H9 (cell line): ENCODE data around the gene MLNR. TPM values are rescaled to one million over a fixed set of nuclear protein-coding genes. Genes with fewer than 3 reads are reported as not detected.

Experiments used
- DNase-seq: peaks from one replicate; pipeline ENCODE4 v3.0.0-alpha.2; 2017
- H2AFZ ChIP-seq: one replicate; pipeline ENCODE4 v1.6.1; 2013; ENCODE audit warnings: mild to moderate bottlenecking, low read length, control low read depth, moderate library complexity
- H2AK5ac ChIP-seq: 2 replicates; pipeline ENCODE4 v1.6.1; 2013; ENCODE audit warnings: low read length, control low read depth, mixed read lengths; ENCODE audit not compliant: insufficient read length
- H2BK120ac ChIP-seq: one replicate; pipeline ENCODE4 v1.6.1; 2013; ENCODE audit warnings: low read depth, mild to moderate bottlenecking, low read length, control low read depth, inconsistent platforms; ENCODE audit not compliant: poor library complexity, severe bottlenecking
- H2BK12ac ChIP-seq: 2 replicates; pipeline ENCODE4 v1.6.1; 2013; ENCODE audit warnings: low read length, control low read depth, mixed read lengths, low read depth; ENCODE audit not compliant: insufficient read length
- H2BK15ac ChIP-seq: 2 replicates; pipeline ENCODE4 v1.6.1; 2013; ENCODE audit warnings: low read depth, low read length, control low read depth
- H2BK20ac ChIP-seq: one replicate; pipeline ENCODE4 v1.6.1; 2013; ENCODE audit warnings: low read depth, mild to moderate bottlenecking, low read length, control low read depth, inconsistent platforms; ENCODE audit not compliant: poor library complexity, severe bottlenecking
- H2BK5ac ChIP-seq: 2 replicates; pipeline ENCODE4 v1.6.1; 2013; ENCODE audit warnings: low read length, control low read depth, mixed read lengths; ENCODE audit not compliant: insufficient read length
- H3K14ac ChIP-seq: 2 replicates; pipeline ENCODE4 v1.6.1; 2013; ENCODE audit warnings: low read length, control low read depth; ENCODE audit not compliant: insufficient read depth
- H3K18ac ChIP-seq: 2 replicates; pipeline ENCODE4 v1.6.1; 2013; ENCODE audit warnings: low read depth, mild to moderate bottlenecking, mixed read lengths, low read length, control low read depth; ENCODE audit not compliant: insufficient read length
- H3K23ac ChIP-seq: 2 replicates; pipeline ENCODE4 v1.6.1; 2013; ENCODE audit warnings: low read length, control low read depth, mixed read lengths, low read depth; ENCODE audit not compliant: insufficient read length
- H3K23me2 ChIP-seq: 2 replicates; pipeline ENCODE4 v1.6.1; 2013; ENCODE audit warnings: low read depth, mild to moderate bottlenecking, mixed read lengths, low read length, control low read depth; ENCODE audit not compliant: insufficient read length, poor library complexity, severe bottlenecking
- H3K27ac ChIP-seq: 2 replicates; pipeline ENCODE4 v1.5.1; 2013; ENCODE audit warnings: low read length, control low read depth, mixed read lengths, low read depth; ENCODE audit not compliant: insufficient read length
- H3K27me3 ChIP-seq: 2 replicates; pipeline ENCODE4 v1.6.1; 2013; ENCODE audit warnings: low read length, control low read depth, inconsistent platforms; ENCODE audit not compliant: insufficient read depth
- H3K4ac ChIP-seq: 2 replicates; pipeline ENCODE4 v1.6.1; 2013; ENCODE audit warnings: low read depth, mild to moderate bottlenecking, control low read depth, inconsistent platforms, low read length, moderate library complexity
- H3K4me1 ChIP-seq: 2 replicates; pipeline ENCODE4 v1.6.1; 2013; ENCODE audit warnings: low read length, control low read depth, inconsistent platforms; ENCODE audit not compliant: insufficient read depth
- H3K4me2 ChIP-seq: 2 replicates; pipeline ENCODE4 v1.6.1; 2013; ENCODE audit warnings: low read length, control low read depth, mixed read lengths; ENCODE audit not compliant: insufficient read length, insufficient read depth
- H3K56ac ChIP-seq: 2 replicates; pipeline ENCODE4 v1.6.1; 2013; ENCODE audit warnings: low read depth, mild to moderate bottlenecking, mixed read lengths, low read length, control low read depth; ENCODE audit not compliant: insufficient read length
- H3K79me1 ChIP-seq: 2 replicates; pipeline ENCODE4 v1.6.1; 2013; ENCODE audit warnings: low read depth, mild to moderate bottlenecking, moderate library complexity, low read length, control low read depth, inconsistent platforms; ENCODE audit not compliant: insufficient read depth, poor library complexity, severe bottlenecking
- H3K79me2 ChIP-seq: 2 replicates; pipeline ENCODE4 v1.6.1; 2013; ENCODE audit warnings: low read length, control low read depth, inconsistent platforms; ENCODE audit not compliant: insufficient read depth
- H3K9ac ChIP-seq: 2 replicates; pipeline ENCODE4 v1.6.1; 2013; ENCODE audit warnings: low read length, control low read depth, mixed read lengths; ENCODE audit not compliant: insufficient read length; ENCODE audit errors: extremely low read depth
- H3K9me3 ChIP-seq: one replicate; pipeline ENCODE4 v1.6.1; 2013; ENCODE audit warnings: low read depth, low read length, inconsistent platforms; ENCODE audit not compliant: control insufficient read depth
- H3T11ph ChIP-seq: one replicate; pipeline ENCODE4 v1.6.1; 2013; ENCODE audit warnings: mild to moderate bottlenecking, low read length, control low read depth, inconsistent platforms
- H4K20me1 ChIP-seq: one replicate; pipeline ENCODE4 v1.6.1; 2013; ENCODE audit not compliant: control insufficient read depth, insufficient read length, insufficient read depth
- H4K5ac ChIP-seq: 2 replicates; pipeline ENCODE4 v1.6.1; 2013; ENCODE audit warnings: low read depth, mild to moderate bottlenecking, mixed read lengths, low read length, control low read depth; ENCODE audit not compliant: insufficient read length
- H4K8ac ChIP-seq: replicated peaks from 2 replicates; pipeline ENCODE4 v1.6.1; 2013; ENCODE audit warnings: low read length, control low read depth, mixed read lengths, low read depth; ENCODE audit not compliant: insufficient read length
- H4K91ac ChIP-seq: 2 replicates; pipeline ENCODE4 v1.6.1; 2013; ENCODE audit warnings: low read depth, mild to moderate bottlenecking, moderate library complexity, mixed read lengths, low read length, control low read depth; ENCODE audit not compliant: insufficient read length
- H3K27ac Mint-ChIP-seq, 3 experiments: 2 replicates in 2 of 3; 3 replicates in 1 of 3; pipeline ENCODE4 v1.8.0; 2020 to 2021; ENCODE audit warnings: mixed read lengths in 3 of 3, mild to moderate bottlenecking in 1 of 3, moderate library complexity in 1 of 3
- H3K27me3 Mint-ChIP-seq: 2 replicates; pipeline ENCODE4 v1.8.0; 2021; ENCODE audit warnings: low read depth, mild to moderate bottlenecking, moderate library complexity, mixed read lengths
- H3K36me3 Mint-ChIP-seq, 3 experiments: 2 replicates in 2 of 3; 3 replicates in 1 of 3; pipeline ENCODE4 v1.8.0; 2020 to 2021; ENCODE audit warnings: low read depth in 3 of 3, mixed read lengths in 3 of 3; ENCODE audit not compliant: insufficient read depth in 1 of 3
- H3K4me1 Mint-ChIP-seq, 2 experiments: 2 replicates each; pipeline ENCODE4 v1.8.0; 2020; ENCODE audit warnings: mixed read lengths in 2 of 2
- H3K4me3 Mint-ChIP-seq, 2 experiments: 2 replicates in 1 of 2; 3 replicates in 1 of 2; pipeline ENCODE4 v1.8.0; 2020 to 2021; ENCODE audit warnings: mild to moderate bottlenecking in 2 of 2, mixed read lengths in 2 of 2, moderate library complexity in 1 of 2
- H3K9me3 Mint-ChIP-seq, 2 experiments: 2 replicates in 1 of 2; 3 replicates in 1 of 2; pipeline ENCODE4 v1.8.0; 2020; ENCODE audit warnings: mild to moderate bottlenecking in 2 of 2, mixed read lengths in 2 of 2, moderate library complexity in 1 of 2
- CTCF ChIP-seq: fragments of 200-600 bp; sonication (generic); conservative IDR thresholded peaks from 3 replicates; pipeline ENCODE4 v1.8.0; 2021; ENCODE audit warnings: antibody characterized with exemption, mild to moderate bottlenecking
- WGBS: extraction: QIAGEN DNeasy Blood & Tissue Kit; methylation state at CpG from one replicate; pipeline ENCODE4 v1.1.7; 2013; ENCODE audit warnings: missing lambda C conversion rate, low lambda C conversion rate, mixed read lengths; ENCODE audit not compliant: insufficient read length; ENCODE audit errors: extremely low coverage; 5-methylcytosine and 5-hydroxymethylcytosine counted together
- total RNA-seq: library from RNA; stranded (reverse); gene quantifications from 2 replicates; pipeline ENCODE4 v1.2.1, GENCODE V29; 2021

MLNR gene
- total RNA-seq, 1 experiment from 2014 or later, result not detected

DNA sequence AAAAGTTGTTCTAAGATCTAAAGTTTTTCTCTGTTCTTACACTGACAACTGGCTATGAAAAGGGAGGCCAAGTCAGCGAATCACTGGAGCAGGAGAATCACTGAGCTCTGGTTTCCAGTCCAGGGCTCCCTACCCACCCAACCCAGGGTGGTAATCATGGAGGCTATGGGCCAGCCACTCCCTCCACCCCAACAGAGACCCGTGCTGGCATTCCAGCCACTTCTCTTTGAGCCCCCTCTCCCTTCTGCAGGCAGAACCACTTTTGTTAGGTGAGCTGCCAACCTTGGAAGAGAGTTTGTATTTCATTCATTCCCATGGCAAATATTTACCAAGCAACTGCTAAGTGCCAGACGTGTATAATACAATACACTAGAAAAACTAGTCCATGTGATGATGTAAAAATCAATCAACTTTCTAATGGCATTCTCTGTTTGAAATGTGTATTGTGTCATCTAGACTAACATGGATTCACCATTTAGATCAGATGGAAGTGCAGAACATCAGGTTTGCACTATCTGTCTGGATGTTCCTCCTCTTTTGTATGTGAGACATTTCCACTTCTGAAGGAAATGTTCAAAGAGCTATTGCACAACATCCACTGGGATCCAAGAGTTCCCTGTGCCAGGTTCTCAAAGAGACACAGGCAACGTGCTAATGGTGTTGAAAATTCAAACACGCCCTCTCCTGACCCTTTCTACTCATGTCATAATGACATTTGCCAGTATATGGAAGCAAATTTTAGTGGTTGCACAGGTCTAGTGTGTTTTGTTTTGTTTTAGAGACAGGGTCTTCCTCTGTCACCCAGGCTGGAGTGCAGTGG is 5.3 kb downstream of the MLNR start:
- Histone ChIP-seq H4K5ac (no peak overlapping the region), H3K23me2 (peaks cover 5% of the 10 kb centered on the region), H2AK5ac (no peak overlapping the region), H4K8ac (no peak overlapping the region), H3K27ac (no peak overlapping the region), H3K79me1 (no peaks in the 10 kb centered on the region), H2BK12ac (no peak overlapping the region), H2BK20ac (no peak overlapping the region), H3K14ac (no peak overlapping the region), H3K9ac (no peak overlapping the region), H4K20me1 (no peaks in the 10 kb centered on the region), H3K4me2 (no peak overlapping the region), H3K79me2 (no peaks in the 10 kb centered on the region), H3K23ac (no peak overlapping the region), H3T11ph (no peak overlapping the region), H4K91ac (no peak overlapping the region), H3K4me1 (no peaks in the 10 kb centered on the region), H2AFZ (no peak overlapping the region), H3K18ac (no peak overlapping the region), H2BK5ac (no peak overlapping the region), H3K4ac (no peak overlapping the region), H2BK120ac (no peak overlapping the region), H3K27me3 (peaks cover 37% of the 10 kb centered on the region), H3K56ac (no peak overlapping the region), H2BK15ac (no peak overlapping the region), H3K9me3 (no peaks in the 10 kb centered on the region)
- H3K27me3 Mint-ChIP-seq, result peaks cover 58% of the 10 kb centered on the region
- no peaks in the 10 kb centered on the region for H3K9me3 Mint-ChIP-seq
- WGBS, result no CpG with 5 or more reads among the region's 5 CpGs
- no peaks in the 10 kb centered on the region for H3K36me3 Mint-ChIP-seq
- TF ChIP-seq CTCF, result no peak
- H3K4me3 Mint-ChIP-seq, result no peak overlapping the region
- H3K27ac Mint-ChIP-seq, result no peak overlapping the region
- DNase-seq, result no peak
- peaks cover 3 to 6% of the 10 kb centered on the region in 2 experiments; a peak in 3 of 4 replicates for H3K4me1 Mint-ChIP-seq
